BE2C (cell line): ENCODE results near the gene RARA.

Experiments used
- DNase-seq: peaks from one replicate; pipeline ENCODE4 v3.0.0-alpha.2; 2020
- H3K27me3 ChIP-seq: fragments of 250-450 bp; sonication (Bioruptor Pico); 2 replicates; pipeline ENCODE4 v1.5.1; 2020; ENCODE audit warnings: mild to moderate bottlenecking
- H3K36me3 ChIP-seq: fragments of 250-450 bp; sonication (Bioruptor Pico); 2 replicates; pipeline ENCODE4 v1.5.1; 2020; ENCODE audit warnings: mild to moderate bottlenecking
- H3K4me1 ChIP-seq: fragments of 250-450 bp; sonication (Bioruptor Pico); 2 replicates; pipeline ENCODE4 v1.5.1; 2020
- H3K4me3 ChIP-seq: 2 replicates; pipeline ENCODE4 v1.5.1; 2011; ENCODE audit warnings: low read depth, low read length
- H3K9me3 ChIP-seq: fragments of 250-450 bp; sonication (Bioruptor Pico); 2 replicates; pipeline ENCODE4 v1.5.1; 2020
- TF ChIP-seq, protein P1 (sequence below): IDR thresholded peaks from 2 replicates; pipeline ENCODE4 v1.5.1; 2012; ENCODE audit warnings: mild to moderate bottlenecking, low read depth, low read length

Gene RARA

DNA sequence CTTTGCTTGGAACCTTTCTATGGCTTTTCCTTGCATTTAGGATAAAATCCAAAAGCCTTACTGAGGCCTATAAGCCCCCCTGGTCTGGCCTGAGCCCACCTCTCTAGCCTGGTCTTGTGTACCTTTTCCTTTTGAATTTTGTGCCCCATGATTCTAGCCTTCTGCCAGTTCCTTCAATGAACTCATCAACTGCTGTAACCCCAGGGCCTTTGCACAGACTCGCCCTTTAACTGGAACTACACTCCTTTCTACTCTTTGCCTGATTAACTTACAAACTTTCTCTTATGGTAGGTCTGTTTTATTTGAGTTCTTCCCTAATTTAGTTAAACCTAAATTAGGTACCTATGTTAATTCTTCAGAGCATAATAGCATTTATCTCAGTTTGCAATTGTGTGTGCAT lies 31.3 kb downstream of the RARA start:
- H3K9me3 ChIP-seq = no peaks in the 10 kb centered on the region
- H3K4me3 ChIP-seq = no peak overlapping the region
- DNase-seq = no peak
- H3K4me1 ChIP-seq = peaks cover 38% of the 10 kb centered on the region
- TF ChIP-seq, protein P1, sequence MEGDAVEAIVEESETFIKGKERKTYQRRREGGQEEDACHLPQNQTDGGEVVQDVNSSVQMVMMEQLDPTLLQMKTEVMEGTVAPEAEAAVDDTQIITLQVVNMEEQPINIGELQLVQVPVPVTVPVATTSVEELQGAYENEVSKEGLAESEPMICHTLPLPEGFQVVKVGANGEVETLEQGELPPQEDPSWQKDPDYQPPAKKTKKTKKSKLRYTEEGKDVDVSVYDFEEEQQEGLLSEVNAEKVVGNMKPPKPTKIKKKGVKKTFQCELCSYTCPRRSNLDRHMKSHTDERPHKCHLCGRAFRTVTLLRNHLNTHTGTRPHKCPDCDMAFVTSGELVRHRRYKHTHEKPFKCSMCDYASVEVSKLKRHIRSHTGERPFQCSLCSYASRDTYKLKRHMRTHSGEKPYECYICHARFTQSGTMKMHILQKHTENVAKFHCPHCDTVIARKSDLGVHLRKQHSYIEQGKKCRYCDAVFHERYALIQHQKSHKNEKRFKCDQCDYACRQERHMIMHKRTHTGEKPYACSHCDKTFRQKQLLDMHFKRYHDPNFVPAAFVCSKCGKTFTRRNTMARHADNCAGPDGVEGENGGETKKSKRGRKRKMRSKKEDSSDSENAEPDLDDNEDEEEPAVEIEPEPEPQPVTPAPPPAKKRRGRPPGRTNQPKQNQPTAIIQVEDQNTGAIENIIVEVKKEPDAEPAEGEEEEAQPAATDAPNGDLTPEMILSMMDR = no peak
- H3K36me3 ChIP-seq = peaks cover 28% of the 10 kb centered on the region
- H3K27me3 ChIP-seq = no peaks in the 10 kb centered on the region

DNA sequence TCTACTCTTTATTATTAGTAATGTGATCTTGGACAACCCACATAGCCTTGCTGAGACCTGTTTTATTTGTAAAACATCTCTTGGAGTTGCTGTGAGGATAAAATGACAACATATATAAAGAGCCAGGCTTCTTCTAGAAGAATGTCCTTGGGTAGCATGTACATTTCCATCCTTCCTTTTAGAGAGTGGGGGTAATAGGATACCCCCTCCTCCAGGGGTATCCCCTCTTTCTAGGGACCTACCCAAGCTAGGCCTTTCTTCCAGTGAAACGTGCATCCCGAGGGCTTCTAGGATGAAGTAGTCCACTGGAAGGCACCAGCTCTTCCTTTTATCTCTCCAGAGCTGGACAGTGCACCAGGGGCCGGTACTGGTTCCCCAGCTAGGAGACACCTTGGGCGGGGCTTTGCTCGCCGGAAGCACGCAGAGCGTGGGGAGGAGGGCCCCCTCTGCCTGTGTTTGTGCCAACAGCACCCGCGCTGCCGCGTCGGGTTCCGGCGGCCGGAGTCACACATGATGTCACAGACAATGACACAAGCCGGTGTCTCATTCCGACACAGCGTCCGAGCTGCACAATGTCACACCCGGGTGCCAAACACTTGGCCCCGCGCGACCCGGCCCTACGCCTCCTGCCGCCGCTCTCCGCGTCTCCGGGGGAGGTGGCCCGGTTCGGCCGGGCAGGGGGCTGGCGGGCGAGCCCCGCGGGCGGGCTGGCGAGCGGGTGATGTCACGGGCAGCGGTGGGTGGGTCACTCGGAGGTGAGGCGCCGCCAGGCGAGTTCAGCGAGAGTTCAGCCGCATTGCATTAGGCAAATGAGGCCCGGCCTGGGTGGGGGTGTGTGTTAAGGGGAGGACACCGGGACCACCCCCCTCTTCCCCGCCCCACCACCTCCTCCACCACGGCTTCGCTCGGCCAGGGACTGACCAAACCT lies 32.2 kb downstream of the RARA start:
- Histone ChIP-seq H3K36me3 (peaks cover 28% of the 10 kb centered on the region), H3K4me3 (peak overlapping the region; percentile 65), H3K27me3 (no peaks in the 10 kb centered on the region), H3K9me3 (no peaks in the 10 kb centered on the region), H3K4me1 (peaks cover 46% of the 10 kb centered on the region)
- TF ChIP-seq, protein P1 = no peak
- DNase-seq = peak; percentile 88

DNA sequence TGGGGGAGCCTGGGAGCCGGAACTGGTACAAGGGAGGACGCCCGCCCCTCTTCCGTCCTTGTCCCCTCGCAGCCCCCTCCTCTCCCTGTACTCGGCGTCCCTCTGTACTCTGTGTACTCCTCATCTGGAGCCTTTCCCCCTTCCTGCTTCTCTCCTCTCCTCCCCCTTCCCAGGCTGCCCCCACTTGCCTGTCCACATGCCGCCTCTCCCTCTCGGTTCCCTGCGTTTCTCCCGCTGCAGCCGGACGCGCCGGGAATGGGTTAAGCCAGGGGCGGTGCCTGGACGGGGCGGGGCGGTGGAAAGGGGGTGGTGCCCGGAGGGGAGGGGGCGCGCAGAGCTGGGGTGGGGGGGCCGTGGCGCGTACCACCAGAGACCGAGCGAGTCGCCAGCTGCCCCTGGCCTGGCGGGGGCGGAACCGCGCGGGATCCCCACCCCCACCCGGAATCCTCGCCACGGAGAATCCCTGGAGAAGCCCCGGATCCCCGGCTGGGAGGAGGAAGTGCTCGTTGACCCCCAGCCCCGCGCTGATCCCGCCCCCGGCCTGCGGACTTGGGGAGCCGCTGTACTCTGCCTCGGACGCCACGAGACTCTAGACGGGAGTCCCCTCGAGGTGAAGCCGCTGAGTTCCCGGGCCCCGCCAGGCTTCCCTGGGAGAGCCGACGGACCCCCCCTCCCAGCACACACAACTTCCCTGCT lies 33.0 kb downstream of the RARA start:
- Histone ChIP-seq H3K4me1 (peaks cover 50% of the 10 kb centered on the region), H3K36me3 (peaks cover 28% of the 10 kb centered on the region), H3K9me3 (no peaks in the 10 kb centered on the region), H3K27me3 (no peaks in the 10 kb centered on the region), H3K4me3 (peak overlapping the region; percentile 65)
- DNase-seq = peak; percentile 81
- TF ChIP-seq, protein P1 = no peak

DNA sequence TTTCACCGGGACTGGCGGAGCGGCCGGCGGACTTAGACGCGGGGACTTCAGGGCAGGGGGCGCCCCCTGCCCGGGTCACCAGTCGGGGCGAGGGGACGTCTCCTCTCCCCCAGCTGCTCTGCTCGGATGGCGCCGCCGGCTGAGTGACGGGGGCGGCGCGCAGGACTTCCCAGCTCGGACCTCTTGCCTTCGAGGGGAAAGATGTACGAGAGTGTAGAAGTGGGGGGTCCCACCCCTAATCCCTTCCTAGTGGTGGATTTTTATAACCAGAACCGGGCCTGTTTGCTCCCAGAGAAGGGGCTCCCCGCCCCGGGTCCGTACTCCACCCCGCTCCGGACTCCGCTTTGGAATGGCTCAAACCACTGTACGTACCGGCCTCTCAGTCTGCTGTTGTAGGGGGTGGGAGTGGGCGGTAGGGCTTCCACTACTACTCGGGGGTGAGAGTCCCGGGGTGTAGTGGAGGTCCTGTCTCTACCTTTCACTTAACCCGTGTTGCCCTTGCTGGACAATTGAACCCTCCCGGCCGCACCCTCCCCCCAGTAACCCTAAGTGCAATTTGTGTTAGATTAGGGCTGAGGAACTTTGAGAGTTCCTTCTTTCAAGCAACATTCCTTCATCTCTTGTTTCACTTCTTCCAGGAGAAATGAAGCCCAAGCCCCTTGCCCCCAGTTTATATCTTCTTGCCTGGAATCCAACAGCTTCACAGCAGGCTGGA lies 33.7 kb downstream of the RARA start:
- TF ChIP-seq, protein P1 = no peak
- H3K27me3 ChIP-seq = no peaks in the 10 kb centered on the region
- H3K9me3 ChIP-seq = no peaks in the 10 kb centered on the region
- peaks cover 53% of the 10 kb centered on the region for H3K4me1 ChIP-seq
- peak overlapping the region; percentile 65 for H3K4me3 ChIP-seq
- DNase-seq = no peak
- H3K36me3 ChIP-seq = peaks cover 25% of the 10 kb centered on the region

DNA sequence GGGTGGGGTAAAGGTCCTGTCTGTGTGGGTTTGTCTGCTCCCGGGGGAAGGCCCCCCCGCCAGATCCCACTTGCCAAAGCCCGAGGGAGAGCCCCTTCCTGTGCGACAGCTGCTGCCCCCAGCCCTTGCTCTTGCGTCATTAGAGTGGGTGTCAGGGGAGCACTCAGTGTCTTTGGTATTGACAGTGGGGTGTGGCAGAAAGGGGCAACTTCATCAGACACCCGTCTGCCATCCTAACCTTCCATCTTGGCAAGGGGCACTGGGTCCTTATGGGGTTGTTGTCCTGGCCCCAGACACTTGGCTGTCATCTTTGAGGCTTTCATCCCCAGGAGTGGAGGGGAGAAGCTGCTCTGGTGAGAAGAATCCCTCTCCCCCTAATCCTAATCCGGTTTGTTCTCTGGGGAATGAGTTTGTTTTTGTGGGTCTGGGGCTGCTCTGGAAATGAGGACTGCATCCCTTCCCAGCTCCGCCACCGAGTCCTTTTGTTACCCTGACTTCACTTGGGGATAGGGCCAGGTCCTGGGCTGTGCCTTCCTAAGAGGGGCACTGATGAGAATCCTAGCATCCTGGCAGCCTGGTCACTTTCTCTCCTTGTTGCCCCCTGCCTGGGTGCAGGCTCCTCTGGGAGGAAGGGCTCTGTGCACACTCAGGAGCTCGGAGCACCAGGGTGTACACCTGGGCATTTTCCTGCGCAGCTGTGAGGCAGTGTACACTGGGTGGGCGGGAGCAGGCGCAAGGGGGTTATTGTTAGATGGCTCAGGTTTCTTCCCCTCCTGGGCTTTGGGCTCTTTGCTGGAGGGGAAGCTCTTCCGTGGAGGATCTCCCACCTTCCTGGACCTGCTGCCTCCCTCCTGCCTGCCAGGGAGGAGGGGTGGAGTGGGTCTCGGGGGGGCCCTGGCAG lies 34.5 kb downstream of the RARA start:
- peaks cover 26% of the 10 kb centered on the region for H3K36me3 ChIP-seq
- no peaks in the 10 kb centered on the region for H3K27me3 ChIP-seq
- peak overlapping the region; percentile 65 for H3K4me3 ChIP-seq
- H3K4me1 ChIP-seq = peaks cover 60% of the 10 kb centered on the region
- H3K9me3 ChIP-seq = no peaks in the 10 kb centered on the region
- no peak for DNase-seq
- TF ChIP-seq, protein P1 = no peak
